IPS-20b (cell line): ENCODE data around the gene FMN1.

Experiments
- H3K27ac ChIP-seq: one replicate; pipeline ENCODE4 v1.5.1; 2013; ENCODE audit warnings: low read length
- H3K27me3 ChIP-seq: 2 replicates; pipeline ENCODE4 v1.6.1; 2013; ENCODE audit warnings: mild to moderate bottlenecking, low read length, inconsistent platforms; ENCODE audit not compliant: insufficient read depth
- H3K36me3 ChIP-seq: 2 replicates; pipeline ENCODE4 v1.6.1; 2013; ENCODE audit warnings: low read depth, mild to moderate bottlenecking, inconsistent platforms, low read length, moderate library complexity; ENCODE audit not compliant: insufficient read depth
- H3K4me1 ChIP-seq: 2 replicates; pipeline ENCODE4 v1.6.1; 2013; ENCODE audit warnings: mild to moderate bottlenecking, control low read depth, inconsistent platforms, low read length, moderate library complexity; ENCODE audit not compliant: insufficient read depth
- H3K4me3 ChIP-seq: 2 replicates; pipeline ENCODE4 v1.5.1; 2013; ENCODE audit warnings: mild to moderate bottlenecking, low read length, inconsistent platforms
- H3K9ac ChIP-seq: 2 replicates; pipeline ENCODE4 v1.6.1; 2013; ENCODE audit warnings: low read depth, mild to moderate bottlenecking, inconsistent platforms, low read length, moderate library complexity
- H3K9me3 ChIP-seq: 2 replicates; pipeline ENCODE4 v1.6.1; 2013; ENCODE audit warnings: mild to moderate bottlenecking, low read depth, low read length, inconsistent platforms; ENCODE audit not compliant: insufficient read depth

FMN1 gene

GRCh38 chr15:33150971-33151370, 43.5 kb downstream of the FMN1 start:
- Histone ChIP-seq H3K4me3 (no peak overlapping the region), H3K9me3 (no peaks in the 10 kb centered on the region), H3K27ac (no peak overlapping the region)

GRCh38 chr15:33150431-33150941, 44.0 kb downstream of the FMN1 start:
- H3K36me3 ChIP-seq: no peaks in the 10 kb centered on the region
- H3K9ac ChIP-seq: no peak overlapping the region
- no peak overlapping the region for H3K27ac ChIP-seq
- no peaks in the 10 kb centered on the region; the same call in 1 of the 2 replicates for H3K27me3 ChIP-seq
- H3K4me1 ChIP-seq: peaks cover 4% of the 10 kb centered on the region; the same call in 1 of the 2 replicates
- no peaks in the 10 kb centered on the region for H3K9me3 ChIP-seq
- H3K4me3 ChIP-seq: no peak overlapping the region

More at GRCh38 chr15:33150971-33151370, 43.5 kb downstream of the FMN1 start:
- Histone ChIP-seq H3K27me3 (no peaks in the 10 kb centered on the region; the same call in 1 of the 2 replicates), H3K36me3 (no peaks in the 10 kb centered on the region), H3K4me1 (peaks cover 4% of the 10 kb centered on the region; the same call in 1 of the 2 replicates), H3K9ac (no peak overlapping the region)

GRCh38 chr15:33149919-33150318, 44.6 kb downstream of the FMN1 start:
- H3K27me3 ChIP-seq: no peaks in the 10 kb centered on the region; the same call in 1 of the 2 replicates
- H3K27ac ChIP-seq: no peak overlapping the region
- H3K36me3 ChIP-seq: no peaks in the 10 kb centered on the region
- peaks cover 4% of the 10 kb centered on the region; the same call in 1 of the 2 replicates for H3K4me1 ChIP-seq
- H3K4me3 ChIP-seq: no peak overlapping the region
- H3K9ac ChIP-seq: no peak overlapping the region
- no peaks in the 10 kb centered on the region for H3K9me3 ChIP-seq

- no peaks in the 10 kb centered on the region for H3K9me3 ChIP-seq
- H3K27ac ChIP-seq: no peak overlapping the region
- peaks cover 4% of the 10 kb centered on the region; the same call in 1 of the 2 replicates for H3K4me1 ChIP-seq
- H3K9ac ChIP-seq: no peak overlapping the region
- no peak overlapping the region for H3K4me3 ChIP-seq
- no peaks in the 10 kb centered on the region for H3K27me3 ChIP-seq
- no peaks in the 10 kb centered on the region for H3K36me3 ChIP-seq
Observed at GRCh38 chr15:33148129-33148751, 46.3 kb downstream of the FMN1 start.

- Histone ChIP-seq H3K9ac (no peak overlapping the region), H3K4me3 (no peak overlapping the region), H3K4me1 (peaks cover 3% of the 10 kb centered on the region; the same call in 1 of the 2 replicates), H3K9me3 (no peaks in the 10 kb centered on the region), H3K27me3 (no peaks in the 10 kb centered on the region), H3K36me3 (no peaks in the 10 kb centered on the region), H3K27ac (no peak overlapping the region)
Observed at GRCh38 chr15:33146051-33146450, 48.5 kb downstream of the FMN1 start.

- no peak overlapping the region for H3K9ac ChIP-seq
- H3K9me3 ChIP-seq: no peaks in the 10 kb centered on the region
- no peak overlapping the region for H3K27ac ChIP-seq
- H3K4me1 ChIP-seq: no peaks in the 10 kb centered on the region
- H3K27me3 ChIP-seq: no peaks in the 10 kb centered on the region
- H3K36me3 ChIP-seq: no peaks in the 10 kb centered on the region
- H3K4me3 ChIP-seq: no peak overlapping the region
Observed at GRCh38 chr15:33145447-33145846, 49.1 kb downstream of the FMN1 start.

GRCh38 chr15:33142708-33143107, 51.8 kb downstream of the FMN1 start:
- Histone ChIP-seq H3K4me1 (no peaks in the 10 kb centered on the region), H3K36me3 (no peaks in the 10 kb centered on the region), H3K9me3 (no peaks in the 10 kb centered on the region), H3K4me3 (no peak overlapping the region), H3K9ac (no peak overlapping the region), H3K27me3 (no peaks in the 10 kb centered on the region), H3K27ac (no peak overlapping the region)

GRCh38 chr15:33138000-33138399, 56.5 kb downstream of the FMN1 start:
- no peaks in the 10 kb centered on the region for H3K9me3 ChIP-seq
- no peaks in the 10 kb centered on the region for H3K27me3 ChIP-seq
- no peaks in the 10 kb centered on the region for H3K4me1 ChIP-seq
- H3K27ac ChIP-seq: no peak overlapping the region
- no peaks in the 10 kb centered on the region for H3K36me3 ChIP-seq
- H3K4me3 ChIP-seq: no peak overlapping the region
- H3K9ac ChIP-seq: no peak overlapping the region

GRCh38 chr15:33137101-33137500, 57.4 kb downstream of the FMN1 start:
- H3K4me1 ChIP-seq: no peaks in the 10 kb centered on the region
- H3K9ac ChIP-seq: no peak overlapping the region
- H3K27me3 ChIP-seq: no peaks in the 10 kb centered on the region
- H3K4me3 ChIP-seq: no peak overlapping the region
- no peaks in the 10 kb centered on the region for H3K36me3 ChIP-seq
- no peaks in the 10 kb centered on the region for H3K9me3 ChIP-seq
- no peak overlapping the region for H3K27ac ChIP-seq

GRCh38 chr15:33136353-33136752, 58.2 kb downstream of the FMN1 start:
- H3K9me3 ChIP-seq: no peaks in the 10 kb centered on the region
- no peaks in the 10 kb centered on the region for H3K27me3 ChIP-seq
- H3K36me3 ChIP-seq: no peaks in the 10 kb centered on the region
- H3K27ac ChIP-seq: no peak overlapping the region
- H3K9ac ChIP-seq: no peak overlapping the region
- H3K4me3 ChIP-seq: no peak overlapping the region
- H3K4me1 ChIP-seq: no peaks in the 10 kb centered on the region

- Histone ChIP-seq H3K9me3 (no peaks in the 10 kb centered on the region), H3K36me3 (no peaks in the 10 kb centered on the region), H3K4me1 (no peaks in the 10 kb centered on the region), H3K27me3 (no peaks in the 10 kb centered on the region), H3K27ac (no peak overlapping the region), H3K9ac (no peak overlapping the region), H3K4me3 (no peak overlapping the region)
Observed at GRCh38 chr15:33135355-33135781, 59.1 kb downstream of the FMN1 start.

- Histone ChIP-seq H3K36me3 (no peaks in the 10 kb centered on the region), H3K9me3 (no peaks in the 10 kb centered on the region), H3K9ac (no peak overlapping the region), H3K4me1 (no peaks in the 10 kb centered on the region), H3K27me3 (no peaks in the 10 kb centered on the region), H3K27ac (no peak overlapping the region), H3K4me3 (no peak overlapping the region)
Observed at GRCh38 chr15:33132722-33133345, 61.7 kb downstream of the FMN1 start.
